Measurements from ENCODE around the gene DPM3.

DNA sequence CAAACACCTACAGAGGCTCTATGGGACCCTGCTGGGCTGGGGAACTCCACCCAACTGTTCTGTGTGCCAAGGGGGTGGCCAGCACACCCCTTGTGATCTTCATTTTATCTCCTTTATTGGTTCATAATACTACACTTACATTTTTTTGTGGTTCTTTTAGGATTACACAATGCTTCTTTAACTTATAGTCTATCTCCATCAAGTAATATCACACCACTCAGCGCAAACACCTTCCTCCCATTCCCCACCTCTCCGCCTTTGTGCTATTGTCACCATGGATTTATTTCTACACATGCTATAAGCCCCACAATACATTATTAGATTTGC lies 45.7 kb downstream of the DPM3 start:
- TF ChIP-seq, protein P1, sequence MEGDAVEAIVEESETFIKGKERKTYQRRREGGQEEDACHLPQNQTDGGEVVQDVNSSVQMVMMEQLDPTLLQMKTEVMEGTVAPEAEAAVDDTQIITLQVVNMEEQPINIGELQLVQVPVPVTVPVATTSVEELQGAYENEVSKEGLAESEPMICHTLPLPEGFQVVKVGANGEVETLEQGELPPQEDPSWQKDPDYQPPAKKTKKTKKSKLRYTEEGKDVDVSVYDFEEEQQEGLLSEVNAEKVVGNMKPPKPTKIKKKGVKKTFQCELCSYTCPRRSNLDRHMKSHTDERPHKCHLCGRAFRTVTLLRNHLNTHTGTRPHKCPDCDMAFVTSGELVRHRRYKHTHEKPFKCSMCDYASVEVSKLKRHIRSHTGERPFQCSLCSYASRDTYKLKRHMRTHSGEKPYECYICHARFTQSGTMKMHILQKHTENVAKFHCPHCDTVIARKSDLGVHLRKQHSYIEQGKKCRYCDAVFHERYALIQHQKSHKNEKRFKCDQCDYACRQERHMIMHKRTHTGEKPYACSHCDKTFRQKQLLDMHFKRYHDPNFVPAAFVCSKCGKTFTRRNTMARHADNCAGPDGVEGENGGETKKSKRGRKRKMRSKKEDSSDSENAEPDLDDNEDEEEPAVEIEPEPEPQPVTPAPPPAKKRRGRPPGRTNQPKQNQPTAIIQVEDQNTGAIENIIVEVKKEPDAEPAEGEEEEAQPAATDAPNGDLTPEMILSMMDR (IDR thresholded peaks at IDR 0.05) = no peak
- no peak for TF ChIP-seq POLR2A (IDR thresholded peaks at IDR 0.05)
